Astrocyte of the cerebellum (primary cell): Measurements from ENCODE around the gene NEK10.
A peak's percentile ranks its signal among the peaks of the same experiment; 100 is the strongest.
"Not testable (repeated sequence)": the region's sequence is repeated elsewhere in the genome, so short reads cannot be mapped to it uniquely, and the experiment has no call there.

Experiments used
- DNase-seq: peaks from one replicate; pipeline ENCODE4 v3.0.0-alpha.2; 2011; ENCODE audit warnings: low read depth
- H3K4me3 ChIP-seq: 2 replicates; pipeline ENCODE4 v1.5.1; 2011; ENCODE audit warnings: mild to moderate bottlenecking, low read depth, low read length, moderate library complexity
- CTCF ChIP-seq: IDR thresholded peaks from 2 replicates; pipeline ENCODE4 v1.5.1; 2012; ENCODE audit warnings: low read length, low read depth, moderate library complexity, mild to moderate bottlenecking; ENCODE audit errors: missing control alignments
- in situ Hi-C: cut with HindIII; loops from 2 replicates; pipeline ENCODE4 v1.10.0; 2017; ENCODE audit warnings: low sequenced_read_pairs

The NEK10 gene

DNA sequence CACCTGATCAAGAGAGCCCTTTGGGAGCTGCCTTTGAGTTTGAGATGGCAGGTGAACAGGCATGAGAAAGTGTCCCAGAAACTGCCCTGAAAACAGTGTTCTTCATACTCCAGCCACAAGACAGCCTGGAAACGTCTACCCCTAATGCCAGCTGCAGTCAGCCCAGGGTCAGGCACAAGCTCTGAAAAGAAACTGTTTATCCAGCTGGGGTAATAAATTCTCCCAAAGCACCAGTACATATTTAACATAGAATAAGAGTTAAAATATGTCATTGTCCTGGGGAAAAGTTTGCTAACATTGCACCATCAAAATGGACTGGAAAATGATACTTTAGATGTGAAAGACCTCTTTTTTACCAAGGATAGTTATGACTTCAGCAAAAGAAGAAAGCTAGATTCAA, 66.3 kb downstream of the NEK10 start:
- in situ Hi-C loops: no loop called here
- no peak for DNase-seq
- TF ChIP-seq CTCF: no peak
- no peak overlapping the region for H3K4me3 ChIP-seq

DNA sequence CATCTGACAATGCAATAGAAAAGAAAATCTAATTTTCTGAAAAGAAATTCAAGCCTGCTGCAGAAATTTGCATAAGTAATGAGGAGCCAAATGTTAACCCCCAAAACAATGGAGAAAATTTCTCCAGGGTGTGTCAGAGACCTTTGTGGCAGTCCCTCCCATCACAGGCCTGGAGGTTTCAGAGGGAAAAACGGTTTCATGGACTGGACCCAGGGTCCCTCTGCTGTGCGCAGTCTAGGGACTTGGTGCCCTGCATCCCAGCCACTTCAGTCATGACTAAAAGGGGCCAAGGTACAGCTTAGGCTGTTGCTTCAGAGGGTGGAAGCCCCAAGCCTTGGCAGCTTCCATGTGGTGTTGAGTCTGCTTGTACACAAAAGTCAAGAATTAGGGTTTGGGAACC, 70.2 kb downstream of the NEK10 start:
- in situ Hi-C loops: not testable (repeated sequence)

DNA sequence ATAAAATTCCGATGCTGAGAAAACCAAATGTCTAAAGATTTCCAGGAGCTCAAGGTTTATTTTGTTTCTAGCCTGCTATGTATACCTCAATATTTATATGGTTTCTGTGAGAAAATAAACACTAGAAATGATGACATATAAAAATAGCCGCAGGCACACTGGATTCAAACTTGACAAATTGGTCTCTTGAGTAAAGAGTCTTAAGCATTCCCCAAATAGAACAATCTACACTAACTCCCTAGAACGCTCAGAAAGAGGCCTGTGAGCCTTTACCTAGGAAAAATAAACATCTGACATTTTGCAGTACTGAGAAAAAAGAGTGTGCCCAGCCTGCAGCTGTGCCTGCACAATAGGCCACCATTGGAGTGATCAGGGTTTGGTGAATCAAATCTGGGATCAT, 75.2 kb downstream of the NEK10 start:
- in situ Hi-C loops: no loop called here
- TF ChIP-seq CTCF: no peak
- no peak overlapping the region for H3K4me3 ChIP-seq
- no peak for DNase-seq

More for the DNA sequence above, 70.2 kb downstream of the NEK10 start:
- H3K4me3 ChIP-seq, DNase-seq: not testable (repeated sequence)

DNA sequence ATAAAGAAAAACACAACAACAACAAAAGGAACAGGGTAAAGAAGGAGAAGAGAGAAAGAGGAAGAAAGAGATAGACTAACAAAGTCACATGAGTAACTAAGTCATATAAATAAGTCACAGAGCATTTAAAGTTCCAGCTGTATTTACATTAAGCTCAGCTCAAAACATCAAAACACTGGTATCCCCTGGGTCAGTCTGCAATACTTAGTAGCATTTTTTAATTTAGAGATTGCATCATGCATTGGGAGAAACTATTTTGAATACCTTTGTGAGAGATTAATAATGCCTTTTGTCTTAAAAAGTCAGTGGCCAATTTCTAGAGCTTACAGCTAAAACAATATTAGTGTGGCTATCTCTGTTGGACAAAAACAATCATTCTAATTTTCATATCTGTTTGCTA, 78.4 kb downstream of the NEK10 start:
- no peak for TF ChIP-seq CTCF

GRCh38 chr3:27289769-27290413, 79.3 kb downstream of the NEK10 start:
- no peak overlapping the region for H3K4me3 ChIP-seq
- no peak for TF ChIP-seq CTCF
- in situ Hi-C loops: no loop called here
- peak; percentile 26 for DNase-seq

More for the DNA sequence above, 78.4 kb downstream of the NEK10 start:
- no peak overlapping the region for H3K4me3 ChIP-seq
- no peak for DNase-seq
- in situ Hi-C loops: no loop called here

- TF ChIP-seq CTCF: no peak
- no peak overlapping the region for H3K4me3 ChIP-seq
- DNase-seq: no peak
- in situ Hi-C loops: no loop called here
Measured at GRCh38 chr3:27287052-27287451, 82.1 kb downstream of the NEK10 start.

- in situ Hi-C loops, DNase-seq, H3K4me3 ChIP-seq: not testable (repeated sequence)
Measured at GRCh38 chr3:27286467-27286866, 82.7 kb downstream of the NEK10 start.

DNA sequence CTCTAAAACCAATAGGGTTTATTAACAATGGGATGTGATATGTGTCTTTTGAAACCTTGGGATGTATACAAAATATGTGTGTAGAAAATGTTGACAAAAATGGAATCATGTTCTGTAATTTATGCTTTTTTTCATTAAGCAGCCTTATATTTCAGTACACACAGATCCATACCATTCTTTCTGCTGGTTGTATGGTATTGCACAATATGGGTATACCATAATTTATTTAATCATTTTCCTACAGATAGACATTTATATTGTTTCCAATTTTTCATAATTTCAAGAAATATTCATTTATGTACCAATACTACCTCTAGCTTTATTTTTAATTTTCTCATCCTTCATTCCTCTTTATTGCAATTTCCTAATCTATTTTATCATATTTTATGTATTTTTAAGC, 83.5 kb downstream of the NEK10 start:
- no peak overlapping the region for H3K4me3 ChIP-seq
- DNase-seq: no peak
- in situ Hi-C loops: no loop called here
- no peak for TF ChIP-seq CTCF
